Measurements from ENCODE around the gene ADAMTS13.
"Not testable (repeated sequence)": the region's sequence is repeated elsewhere in the genome, so short reads cannot be mapped to it uniquely, and the experiment has no call there.

ADAMTS13 gene

GRCh38 chr9:133421615-133422542, at the start of gene ADAMTS13:
ADAMTS13 (plus strand) TSS chr9:133422367; CDS start chr9:133422444, 77 bp downstream.
- peak; percentile 39 for DNase-seq

DNA sequence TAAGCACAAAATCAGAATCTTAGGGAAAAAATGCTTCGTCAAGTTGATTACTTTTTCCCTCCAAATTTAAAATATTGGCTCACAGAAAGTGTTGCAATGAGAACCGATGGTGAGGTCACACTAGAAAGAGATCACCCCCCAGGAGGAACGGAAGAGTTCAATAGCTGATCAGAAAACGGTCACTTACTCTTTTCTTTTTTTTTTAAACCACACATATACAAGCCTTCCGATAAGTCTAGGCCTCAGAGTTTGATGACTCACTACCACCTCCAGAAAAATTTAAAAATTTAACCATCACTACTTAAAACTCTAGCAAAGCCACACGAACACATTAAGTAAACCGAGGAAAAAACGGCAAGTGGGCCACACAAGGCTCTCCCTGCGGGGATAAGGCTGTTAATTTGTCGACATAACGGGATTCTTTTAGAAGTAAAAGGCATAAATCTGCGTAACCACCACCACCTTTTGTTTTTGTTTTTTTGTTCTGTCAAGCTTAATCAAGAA, 47.5 kb upstream of the ADAMTS13 start:
- DNase-seq: peak; percentile 77

GRCh38 chr9:133375116-133375723, 46.9 kb upstream of the ADAMTS13 start:
- DNase-seq: peak; percentile 67

- DNase-seq: peak; percentile 98
Measured at GRCh38 chr9:133375724-133376654, 46.2 kb upstream of the ADAMTS13 start, which contains the start of the genes STKLD1 and SURF4. STKLD1 (plus strand) TSS chr9:133376366; CDS start chr9:133376474, 108 bp downstream. SURF4 (minus strand) TSS chr9:133376060; CDS start chr9:133375969, 91 bp downstream.

- DNase-seq: not testable (repeated sequence)
Measured at GRCh38 chr9:133377280-133377679, 44.9 kb upstream of the ADAMTS13 start.

- no peak for DNase-seq
Measured at GRCh38 chr9:133377721-133378216, 44.4 kb upstream of the ADAMTS13 start.

DNA sequence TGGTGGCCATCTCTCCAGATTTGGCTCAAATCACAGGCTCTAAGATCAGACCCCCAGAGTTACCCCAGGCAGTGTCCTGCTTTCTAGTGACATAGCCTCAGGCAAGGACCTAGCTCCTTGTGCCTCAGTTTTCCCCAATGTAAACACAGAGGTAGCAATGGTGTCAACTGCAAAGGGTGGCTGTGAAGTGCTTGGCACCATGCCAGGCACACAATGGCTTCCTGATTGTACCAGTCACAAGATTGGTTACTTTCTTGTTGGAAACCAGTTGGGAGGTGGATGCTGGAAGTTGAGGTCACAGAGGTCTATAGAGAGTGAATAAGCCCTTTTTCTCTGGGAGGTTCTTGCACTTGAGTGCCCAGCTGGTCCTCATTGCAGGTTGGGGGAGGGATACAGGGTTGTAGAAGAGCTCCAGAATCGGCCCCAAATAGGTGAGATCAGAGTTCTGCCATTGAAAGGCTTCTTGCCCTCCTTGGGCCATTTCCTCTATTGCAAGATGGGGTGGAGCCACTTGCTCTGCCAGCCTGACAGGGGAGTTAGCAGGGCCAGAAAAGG, 43.7 kb upstream of the ADAMTS13 start:
- no peak for DNase-seq

DNA sequence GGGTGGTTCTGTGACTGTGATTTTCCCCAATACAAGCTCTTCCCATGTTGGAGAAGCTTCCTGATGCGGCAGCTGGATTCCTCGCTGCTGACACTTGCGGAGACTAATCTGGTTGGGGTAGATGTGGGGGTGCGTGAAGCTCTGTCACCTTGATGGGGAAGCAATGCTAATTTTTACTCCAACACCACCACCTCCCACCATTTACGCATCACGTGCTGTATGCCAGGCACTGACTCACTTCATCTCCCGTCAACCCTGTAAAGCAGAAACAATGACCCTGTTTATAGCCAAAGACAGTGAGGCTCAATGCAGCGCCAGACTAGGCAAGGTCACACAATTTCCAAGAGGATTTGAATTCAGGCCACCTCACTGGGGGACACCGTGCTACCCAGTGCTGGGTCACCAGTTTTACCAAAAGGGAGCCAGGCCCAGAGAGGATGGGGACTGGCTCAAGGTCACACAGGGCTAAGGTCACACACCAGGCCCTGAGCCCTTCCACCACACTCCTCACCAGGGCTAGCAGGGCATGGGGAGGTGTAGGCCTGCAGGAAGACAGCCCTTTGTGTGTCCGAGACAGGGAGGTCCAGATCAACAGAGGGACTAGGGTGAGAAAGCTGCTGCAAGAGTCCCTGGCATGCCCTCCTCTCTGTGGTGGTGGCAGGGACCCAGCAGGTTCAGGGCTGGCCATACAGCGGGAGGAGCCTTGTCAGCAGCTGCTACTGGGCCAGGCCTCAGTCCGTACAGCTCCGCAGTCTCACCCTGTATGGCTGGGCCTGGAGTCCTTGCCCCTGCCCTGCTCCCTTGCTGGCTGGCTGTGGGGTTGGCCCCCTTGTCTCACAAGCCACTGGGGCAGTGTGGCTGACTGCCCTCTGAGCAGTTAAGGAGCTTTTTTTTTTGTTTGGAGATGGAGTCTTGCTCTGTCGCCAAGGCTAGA, 42.7 kb upstream of the ADAMTS13 start:
- DNase-seq: no peak

- no peak for DNase-seq
Measured at GRCh38 chr9:133380734-133381133, 41.4 kb upstream of the ADAMTS13 start.

GRCh38 chr9:133382507-133383141, 39.5 kb upstream of the ADAMTS13 start:
- no peak for DNase-seq

DNA sequence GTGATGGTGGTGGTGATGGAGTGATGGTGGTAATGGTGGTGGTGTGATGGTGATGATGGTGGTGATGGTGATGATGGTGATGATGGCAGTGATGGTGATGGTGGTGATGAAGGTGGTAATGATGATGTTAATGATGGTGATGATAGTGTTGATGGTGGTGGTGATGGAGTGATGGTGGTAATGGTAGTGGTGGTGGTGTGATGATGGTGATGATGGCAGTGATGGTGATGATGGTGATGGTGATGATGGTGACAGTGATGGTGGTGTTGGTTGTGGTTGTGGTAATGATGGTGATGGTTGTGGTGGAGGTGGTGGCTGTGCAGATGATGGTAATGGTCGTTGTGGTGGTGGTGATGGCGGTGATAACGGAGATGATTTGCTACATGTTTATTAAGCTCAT, 38.7 kb upstream of the ADAMTS13 start:
- DNase-seq: no peak

GRCh38 chr9:133384736-133385321, 37.3 kb upstream of the ADAMTS13 start:
- no peak for DNase-seq

DNA sequence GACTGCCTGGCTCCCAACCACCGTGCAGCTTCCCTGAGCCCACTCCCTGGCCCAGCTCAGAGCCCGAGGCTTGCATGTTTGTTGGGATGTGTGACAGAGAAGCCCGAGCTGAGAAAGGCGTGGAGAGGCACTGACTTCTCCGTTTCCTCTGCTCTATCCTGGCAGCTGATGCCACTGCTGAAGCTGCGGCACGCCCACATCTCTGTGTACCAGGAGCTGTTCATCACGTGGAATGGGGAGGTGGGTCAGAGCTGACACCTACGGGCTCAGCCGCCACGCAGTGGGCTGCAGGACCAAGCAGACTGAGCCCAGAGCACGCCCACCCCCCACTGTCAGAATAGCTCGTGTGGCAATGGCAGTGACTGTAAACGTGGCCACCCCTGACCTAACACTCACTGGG, 36.7 kb upstream of the ADAMTS13 start:
- DNase-seq: no peak

- DNase-seq: no peak
Measured at GRCh38 chr9:133386338-133386737, 35.8 kb upstream of the ADAMTS13 start.

GRCh38 chr9:133387680-133388079, 34.5 kb upstream of the ADAMTS13 start:
- no peak for DNase-seq

DNA sequence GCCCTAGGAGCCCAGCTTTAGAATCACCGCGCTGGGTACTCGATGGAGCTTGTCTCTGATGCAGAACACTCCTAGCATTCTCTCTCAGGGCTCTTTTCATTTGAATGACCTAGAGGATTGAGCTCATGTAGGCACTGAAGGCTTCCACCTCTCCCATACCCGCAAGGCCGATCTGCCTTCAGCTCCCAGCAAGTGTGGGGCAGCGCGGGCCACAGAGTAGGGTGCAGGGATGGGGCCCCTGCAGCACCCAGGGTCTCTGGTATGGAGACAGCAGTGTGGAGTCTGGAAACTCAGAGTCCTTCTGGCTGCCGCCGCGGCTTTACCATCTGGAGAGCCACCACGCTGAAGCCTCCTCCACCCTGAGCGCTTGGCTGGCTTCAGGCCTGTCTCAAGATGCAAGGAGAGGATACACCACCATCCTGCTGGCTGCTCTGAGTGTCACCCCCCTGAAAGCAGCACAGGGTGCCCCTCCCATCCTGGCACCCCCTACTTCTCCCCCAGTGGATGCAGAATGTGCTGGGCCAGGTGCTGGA, 33.1 kb upstream of the ADAMTS13 start:
- DNase-seq: no peak

DNA sequence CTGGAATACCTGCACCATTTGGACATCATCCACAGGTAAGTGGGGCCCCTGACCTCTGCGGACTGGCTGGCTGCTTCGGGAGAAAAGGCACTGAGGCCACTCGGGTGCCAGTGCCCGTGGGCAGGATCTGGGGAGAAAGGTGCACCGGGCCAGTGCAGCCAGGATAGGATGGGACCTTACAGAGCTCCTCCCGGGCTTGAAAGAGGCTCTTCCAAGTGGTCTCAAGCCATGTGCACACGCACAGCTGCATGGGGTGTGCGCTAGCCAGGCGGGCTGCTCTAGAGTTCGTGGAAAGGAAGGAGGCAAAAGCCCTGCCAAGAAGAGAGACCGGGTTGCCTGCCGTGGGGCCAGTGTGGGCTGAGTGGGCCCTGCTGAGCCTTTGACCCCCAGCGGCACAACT, 32.6 kb upstream of the ADAMTS13 start:
- DNase-seq: no peak

DNA sequence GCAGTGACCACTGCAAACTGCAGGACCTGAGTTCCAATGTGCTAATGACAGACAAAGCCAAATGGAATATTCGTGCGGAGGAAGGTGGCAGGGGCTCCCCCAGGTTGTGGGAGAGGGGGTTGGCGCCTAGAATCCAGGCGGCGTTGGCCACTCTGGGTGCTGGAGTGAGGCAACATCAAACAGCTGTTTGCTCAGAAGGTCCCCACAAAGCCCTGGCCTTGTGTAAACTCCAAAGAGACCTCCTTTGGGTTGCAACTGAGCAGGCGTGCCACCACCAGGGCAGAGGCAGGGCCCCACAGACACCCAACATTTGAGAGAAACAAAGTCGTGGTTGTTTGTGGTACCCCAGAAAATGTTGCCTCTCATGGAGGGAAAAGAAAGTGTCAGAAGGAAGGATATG, 31.5 kb upstream of the ADAMTS13 start:
- no peak for DNase-seq

GRCh38 chr9:133391449-133391848, 30.7 kb upstream of the ADAMTS13 start:
- DNase-seq: not testable (repeated sequence)

DNA sequence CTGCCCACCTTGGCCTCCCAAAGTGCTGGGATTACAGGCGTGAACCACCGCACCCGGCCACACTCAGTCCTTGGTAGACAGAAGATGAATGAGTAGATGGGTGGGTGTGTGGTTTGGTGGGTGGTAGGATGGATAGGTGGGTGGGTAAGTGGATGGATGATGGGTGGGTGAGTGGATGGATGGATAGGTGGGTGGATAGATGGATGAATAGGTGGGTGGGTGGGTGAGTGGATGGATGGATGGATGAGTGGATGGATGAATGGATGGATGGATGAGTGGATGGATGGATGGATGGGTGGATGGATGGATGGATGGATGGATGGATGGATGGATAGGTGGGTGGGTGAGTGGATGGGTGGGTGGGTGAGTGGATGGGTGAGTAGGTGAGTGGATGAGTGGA, 29.9 kb upstream of the ADAMTS13 start:
- DNase-seq: not testable (repeated sequence)

Data from hematopoietic multipotent progenitor cell treated with erythropoietin and hydrocortisone succinate and interleukin-3 and kit ligand, for 4 days (in vitro differentiated cells).